ENCODE results near the gene CERK.
"Not testable (repeated sequence)": the region's sequence is repeated elsewhere in the genome, so short reads cannot be mapped to it uniquely, and the experiment has no call there.

The CERK gene

DNA sequence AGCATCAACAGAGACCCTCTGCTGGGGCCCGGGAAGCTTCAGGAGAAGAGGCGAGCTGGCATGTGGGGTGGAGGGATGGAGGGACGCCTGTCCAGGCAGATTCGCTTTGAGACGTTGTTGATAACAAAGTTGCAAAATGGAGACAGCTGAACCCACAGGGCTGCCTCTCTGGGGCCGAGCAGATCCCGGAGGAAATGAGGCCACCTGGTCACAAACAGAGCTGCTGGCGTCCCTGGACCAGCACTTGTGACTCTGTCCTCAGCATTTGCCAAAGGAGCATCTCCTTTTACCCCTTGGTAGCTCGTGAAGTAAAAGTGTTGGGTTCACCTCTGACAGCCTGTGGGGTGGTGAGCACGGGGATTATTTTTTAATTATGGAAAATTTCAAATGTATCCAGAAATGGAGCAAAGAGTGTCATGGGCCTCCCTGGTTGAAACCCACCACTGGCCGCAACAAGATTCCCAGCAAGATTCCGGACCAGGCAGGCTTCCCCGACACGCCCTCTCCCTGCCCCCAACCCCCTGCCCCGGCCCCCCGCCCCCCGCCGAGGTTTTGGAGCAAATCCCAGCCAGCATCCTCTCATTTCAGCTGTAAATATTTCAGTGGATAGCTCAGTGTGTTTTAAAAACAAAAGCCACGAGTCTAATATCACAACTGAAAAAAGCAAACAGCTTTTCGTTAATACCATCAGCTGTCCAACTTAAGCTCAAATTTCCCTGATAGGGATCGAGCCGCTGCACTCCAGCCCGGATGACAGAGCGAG lies 97.6 kb downstream of the CERK start:
- no peak for DNase-seq

DNA sequence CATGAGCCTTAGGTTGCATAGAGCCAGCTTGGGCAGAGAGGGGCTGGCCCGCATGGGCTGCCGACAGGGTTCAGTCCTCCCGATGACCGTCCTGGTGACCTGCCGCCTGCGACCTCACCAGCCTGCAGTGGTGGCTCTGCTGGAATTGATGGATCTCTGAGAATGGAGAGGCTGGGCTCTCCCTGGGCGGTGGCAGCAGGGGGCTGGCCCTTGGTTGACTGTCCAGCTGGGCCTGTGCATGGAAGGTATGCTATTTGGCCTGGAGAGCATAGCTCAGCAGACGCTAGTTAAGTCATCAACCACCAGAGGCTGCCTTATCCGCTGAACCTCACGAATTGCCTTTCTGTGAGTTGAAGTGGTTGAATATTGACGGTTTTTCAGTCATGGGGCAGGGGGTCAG lies 98.2 kb downstream of the CERK start:
- no peak for DNase-seq

- no peak for DNase-seq
Observed at GRCh38 chr22:46638601-46639431, 99.2 kb downstream of the CERK start.

- no peak for DNase-seq
Observed at GRCh38 chr22:46637711-46638600, 100.1 kb downstream of the CERK start.

- DNase-seq: no peak
Observed at GRCh38 chr22:46636221-46637002, 101.6 kb downstream of the CERK start.

DNA sequence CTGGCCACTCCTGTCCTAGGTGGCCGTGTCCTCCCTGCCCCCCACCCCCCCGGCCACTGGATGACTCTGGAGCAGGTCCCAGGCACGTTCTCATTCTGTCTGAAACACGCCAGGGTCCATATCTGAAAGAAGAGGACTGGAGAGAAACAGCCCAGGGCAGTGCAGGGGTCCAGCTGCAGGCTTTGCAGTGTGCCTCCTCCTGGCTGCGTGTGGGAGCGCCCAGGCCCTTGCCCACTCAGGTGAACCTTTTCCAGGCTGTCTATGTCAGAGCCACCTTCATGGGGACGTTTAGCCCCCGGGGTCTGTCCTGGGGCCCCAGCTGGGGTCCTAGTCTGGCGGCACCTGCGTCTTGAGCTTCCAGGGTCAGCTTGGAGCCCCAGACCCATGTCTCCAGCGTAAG lies 102.3 kb downstream of the CERK start:
- DNase-seq: no peak

DNA sequence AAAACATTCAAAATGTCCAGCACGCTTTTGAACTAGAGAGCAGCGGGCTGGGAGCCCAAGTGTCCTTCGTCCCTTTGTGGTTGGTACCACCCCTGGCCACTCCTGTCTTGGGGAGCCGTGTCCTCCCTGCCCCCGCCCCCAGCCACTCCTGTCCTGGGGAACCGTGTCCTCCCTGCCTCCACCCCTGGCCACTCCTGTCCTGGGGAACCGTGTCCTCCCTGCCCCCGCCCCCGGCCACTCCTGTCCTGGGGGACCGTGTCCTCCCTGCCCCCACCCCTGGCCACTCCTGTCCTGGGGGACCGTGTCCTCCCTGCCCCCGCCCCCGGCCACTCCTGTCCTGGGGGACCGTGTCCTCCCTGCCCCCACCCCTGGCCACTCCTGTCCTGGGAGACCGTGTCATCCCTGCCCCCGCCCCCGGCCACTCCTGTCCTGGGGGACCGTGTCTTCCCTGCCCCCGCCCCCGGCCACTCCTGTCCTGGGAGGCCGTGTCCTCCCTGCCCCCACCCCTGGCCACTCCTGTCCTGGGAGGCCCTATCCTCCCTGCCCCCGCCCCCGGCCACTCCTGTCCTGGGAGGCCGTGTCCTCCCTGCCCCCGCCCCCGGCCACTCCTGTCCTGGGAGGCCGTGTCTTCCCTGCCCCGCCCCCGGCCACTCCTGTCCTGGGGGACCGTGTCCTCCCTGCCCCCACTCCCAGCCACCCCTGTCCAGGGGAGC lies 102.9 kb downstream of the CERK start:
- DNase-seq: not testable (repeated sequence)
